SH-SY5Y (cell line): Measurements from ENCODE around the gene SMIM29.

Source experiments
- GATA2 ChIP-seq: IDR thresholded peaks from 2 replicates; pipeline ENCODE4 v1.6.1; 2011; ENCODE audit warnings: mild to moderate bottlenecking, low read depth, low read length
- GATA3 ChIP-seq: IDR thresholded peaks from 2 replicates; pipeline ENCODE4 v1.6.1; 2011; ENCODE audit warnings: low read depth, mild to moderate bottlenecking, low read length, moderate library complexity

DNA sequence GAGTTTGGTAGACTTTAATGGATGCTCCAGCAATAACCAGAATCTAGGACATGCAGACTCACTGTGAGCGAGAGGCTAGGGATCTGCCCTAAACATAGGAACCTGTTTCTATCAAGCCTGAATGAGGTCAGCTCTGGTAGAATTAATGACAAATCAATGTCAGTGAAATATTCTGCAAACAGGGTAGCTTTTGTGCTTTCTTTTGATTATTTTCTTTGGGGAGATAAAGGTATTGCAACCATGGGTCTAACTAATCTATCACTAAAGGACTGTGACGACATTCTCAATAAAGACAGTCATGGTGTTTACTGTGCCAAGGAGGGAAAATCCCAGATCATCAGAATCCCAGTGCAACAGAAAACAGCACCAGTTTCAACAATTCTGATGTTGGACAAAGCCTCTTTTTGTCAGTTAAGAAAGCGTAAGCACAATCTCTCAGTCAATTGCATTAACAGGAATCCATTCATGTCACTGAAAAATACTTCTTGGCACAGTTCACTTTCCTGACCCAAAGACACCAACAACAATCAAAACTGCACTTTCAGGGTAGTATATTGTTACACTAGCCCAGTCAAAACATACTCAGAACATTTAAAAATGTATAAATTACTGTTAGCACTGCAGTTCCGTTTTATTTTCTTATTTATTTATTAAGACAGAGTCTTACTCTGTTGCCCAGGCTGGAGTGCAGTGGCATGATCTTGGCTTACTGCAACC lies 36.8 kb upstream of the SMIM29 start:
- TF ChIP-seq GATA3 (no peak), GATA2 (no peak)
